Fibroblast of lung (primary cell): ENCODE results near the gene C18orf63.

Experiments used
- CTCF ChIP-seq, 2 donors: IDR thresholded peaks in 1 of 2; conservative IDR thresholded peaks in 1 of 2; 1 replicate in 1 of 2; 2 replicates in 1 of 2; pipeline ENCODE4 v1.5.1; 2011 to 2012; ENCODE audit warnings: low read length in 2 of 2, control low read depth in 1 of 2, inconsistent platforms in 1 of 2, low read depth in 1 of 2, mild to moderate bottlenecking in 1 of 2
- EZH2 ChIP-seq: IDR thresholded peaks from 2 replicates; pipeline ENCODE4 v1.5.1; 2012; ENCODE audit warnings: low read length, control low read depth, mild to moderate bottlenecking; ENCODE audit errors: missing control alignments

- TF ChIP-seq CTCF (conservative IDR thresholded peaks at IDR 0.05 in 1 of 2, IDR thresholded peaks at IDR 0.05 in 1 of 2; ENCODE audit: low read depth in 1 of 2, low read length in 2 of 2) (no peak), EZH2 (no peak)
Observed at GRCh38 chr18:74382481-74383017, 66.9 kb downstream of the C18orf63 start.
